Suprapubic skin (tissue), 4 donors: Measurements from ENCODE around the gene SLC66A2. TPM values are rescaled to one million over a fixed set of nuclear protein-coding genes. Genes with fewer than 3 reads are reported as not detected.

Experiments
- DNase-seq, 2 donors: peaks; one replicate each; pipeline ENCODE4 v3.0.0-alpha.2; 2019; ENCODE audit warnings: low spot score in 2 of 2
- H3K27ac ChIP-seq: fragments of 200-600 bp; sonication (generic); one replicate; pipeline ENCODE4 v1.5.1; 2019
- H3K27me3 ChIP-seq: fragments of 200-600 bp; sonication (generic); one replicate; pipeline ENCODE4 v1.5.1; 2019
- H3K36me3 ChIP-seq: fragments of 200-600 bp; sonication (generic); one replicate; pipeline ENCODE4 v1.5.1; 2019
- H3K4me1 ChIP-seq: fragments of 200-600 bp; sonication (generic); one replicate; pipeline ENCODE4 v1.5.1; 2019
- H3K4me3 ChIP-seq: fragments of 200-600 bp; sonication (generic); one replicate; pipeline ENCODE4 v1.5.1; 2019; ENCODE audit warnings: mild to moderate bottlenecking
- H3K9me3 ChIP-seq: fragments of 200-600 bp; sonication (generic); one replicate; pipeline ENCODE4 v1.5.1; 2019
- EP300 ChIP-seq: sonication (generic); formaldehyde crosslinking; IDR thresholded peaks from one replicate; pipeline ENCODE4 v1.6.1; 2017; ENCODE audit warnings: antibody characterized with exemption
- POLR2A ChIP-seq, 2 donors: fragments of 450-650 bp; IDR thresholded peaks; one replicate each; pipeline ENCODE4 v1.6.1; 2017; ENCODE audit warnings: antibody characterized with exemption in 2 of 2, mild to moderate bottlenecking in 2 of 2, moderate library complexity in 2 of 2
- POLR2AphosphoS5 ChIP-seq, 3 donors: sonication (generic); formaldehyde crosslinking; IDR thresholded peaks; one replicate each; pipeline ENCODE4 v1.6.1; 2017; ENCODE audit warnings: antibody characterized with exemption in 3 of 3
- WGBS: methylation state at CpG from one replicate; pipeline ENCODE4 v1.1.5; 2018; 5-methylcytosine and 5-hydroxymethylcytosine counted together
- total RNA-seq, 4 donors: library from RNA; depleted of rRNA; stranded (reverse); fragments of >200 nt; gene quantifications; one replicate each; pipeline ENCODE4 v1.1.0, GENCODE V29; 2016
- TF ChIP-seq, protein P1 (sequence below), 2 donors: fragments of 200-600 bp in 1 of 2; fragments of 450-650 bp in 1 of 2; sonication (generic) in 1 of 2; IDR thresholded peaks; one replicate each; pipeline ENCODE4 v1.5.1; 2016 to 2019; ENCODE audit warnings: antibody characterized with exemption in 2 of 2, mild to moderate bottlenecking in 1 of 2, moderate library complexity in 1 of 2

The SLC66A2 gene
- total RNA-seq, 4 donors from 2014 or later = 53.4 to 84.7 (median 79.3) TPM

DNA sequence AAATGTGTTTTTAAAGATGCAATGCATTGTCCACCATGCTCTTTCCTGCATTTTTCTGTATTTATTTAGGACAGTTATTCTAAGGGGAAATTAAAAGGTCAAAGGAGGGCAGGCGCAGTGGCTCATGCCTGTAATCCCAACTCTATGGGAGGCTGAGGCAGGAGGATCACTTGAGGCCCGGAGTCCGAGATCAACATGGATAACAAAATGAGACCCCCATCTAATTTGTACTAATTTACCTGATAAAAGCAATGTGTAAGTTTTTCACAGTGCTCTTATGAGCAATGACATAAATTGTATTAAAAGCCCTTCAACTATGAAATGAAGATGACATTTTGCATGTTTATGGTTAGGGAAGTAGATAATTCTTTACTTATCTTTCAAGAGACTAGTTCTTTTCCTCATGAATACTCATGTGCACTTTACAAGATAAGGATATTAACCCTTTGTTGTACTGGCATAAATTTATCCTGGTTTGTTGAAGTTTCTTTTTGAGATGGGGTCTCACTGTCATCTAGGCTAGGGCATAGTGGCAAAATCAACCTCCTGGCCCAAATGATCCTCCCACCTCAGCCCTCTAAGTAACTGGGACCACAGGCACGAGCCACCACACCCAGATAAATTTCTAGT lies 22.7 kb upstream of the SLC66A2 start:
- Histone ChIP-seq H3K27ac (no peak overlapping the region), H3K36me3 (peaks cover 42% of the 10 kb centered on the region), H3K9me3 (no peaks in the 10 kb centered on the region), H3K4me3 (no peak overlapping the region), H3K27me3 (no peaks in the 10 kb centered on the region), H3K4me1 (peaks cover 12% of the 10 kb centered on the region)
- 82% methylated on average over 4 of the region's 4 CpGs for WGBS
- TF ChIP-seq EP300 (no peak), POLR2A (IDR thresholded peaks at IDR 0.05) (no peak), POLR2AphosphoS5 (IDR thresholded peaks at IDR 0.05) (no peak)
- TF ChIP-seq, protein P1, sequence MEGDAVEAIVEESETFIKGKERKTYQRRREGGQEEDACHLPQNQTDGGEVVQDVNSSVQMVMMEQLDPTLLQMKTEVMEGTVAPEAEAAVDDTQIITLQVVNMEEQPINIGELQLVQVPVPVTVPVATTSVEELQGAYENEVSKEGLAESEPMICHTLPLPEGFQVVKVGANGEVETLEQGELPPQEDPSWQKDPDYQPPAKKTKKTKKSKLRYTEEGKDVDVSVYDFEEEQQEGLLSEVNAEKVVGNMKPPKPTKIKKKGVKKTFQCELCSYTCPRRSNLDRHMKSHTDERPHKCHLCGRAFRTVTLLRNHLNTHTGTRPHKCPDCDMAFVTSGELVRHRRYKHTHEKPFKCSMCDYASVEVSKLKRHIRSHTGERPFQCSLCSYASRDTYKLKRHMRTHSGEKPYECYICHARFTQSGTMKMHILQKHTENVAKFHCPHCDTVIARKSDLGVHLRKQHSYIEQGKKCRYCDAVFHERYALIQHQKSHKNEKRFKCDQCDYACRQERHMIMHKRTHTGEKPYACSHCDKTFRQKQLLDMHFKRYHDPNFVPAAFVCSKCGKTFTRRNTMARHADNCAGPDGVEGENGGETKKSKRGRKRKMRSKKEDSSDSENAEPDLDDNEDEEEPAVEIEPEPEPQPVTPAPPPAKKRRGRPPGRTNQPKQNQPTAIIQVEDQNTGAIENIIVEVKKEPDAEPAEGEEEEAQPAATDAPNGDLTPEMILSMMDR (IDR thresholded peaks at IDR 0.05) = no peak
- DNase-seq = no peak

DNA sequence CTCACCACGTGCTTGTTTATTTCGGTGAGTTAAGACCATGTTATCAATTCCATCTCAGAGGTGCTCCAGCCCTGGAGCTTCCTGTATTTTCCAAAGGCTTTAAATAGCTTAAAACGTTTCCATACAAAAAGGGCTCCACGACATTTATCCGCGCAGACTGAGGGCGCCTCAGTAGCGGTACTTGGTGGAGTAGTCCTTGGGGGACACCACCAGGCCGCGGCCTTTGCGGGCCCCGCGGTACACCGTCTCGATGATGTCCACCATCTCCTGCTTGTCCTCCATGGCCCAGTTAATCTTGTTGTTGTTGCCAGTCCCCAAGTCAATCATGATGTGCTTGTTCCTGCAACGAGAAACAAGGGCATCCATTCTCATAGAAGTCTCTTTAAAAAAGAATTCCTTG lies 22.1 kb upstream of the SLC66A2 start:
- Histone ChIP-seq H3K4me1 (peaks cover 12% of the 10 kb centered on the region), H3K27me3 (no peaks in the 10 kb centered on the region), H3K9me3 (no peaks in the 10 kb centered on the region), H3K4me3 (no peak overlapping the region), H3K27ac (no peak overlapping the region), H3K36me3 (peaks cover 43% of the 10 kb centered on the region)
- TF ChIP-seq POLR2AphosphoS5 (IDR thresholded peaks at IDR 0.05) (no peak), POLR2A (IDR thresholded peaks at IDR 0.05) (no peak), EP300 (no peak)
- TF ChIP-seq, protein P1 (IDR thresholded peaks at IDR 0.05) = no peak
- DNase-seq = no peak
- 90% methylated on average over 16 of the region's 16 CpGs for WGBS

DNA sequence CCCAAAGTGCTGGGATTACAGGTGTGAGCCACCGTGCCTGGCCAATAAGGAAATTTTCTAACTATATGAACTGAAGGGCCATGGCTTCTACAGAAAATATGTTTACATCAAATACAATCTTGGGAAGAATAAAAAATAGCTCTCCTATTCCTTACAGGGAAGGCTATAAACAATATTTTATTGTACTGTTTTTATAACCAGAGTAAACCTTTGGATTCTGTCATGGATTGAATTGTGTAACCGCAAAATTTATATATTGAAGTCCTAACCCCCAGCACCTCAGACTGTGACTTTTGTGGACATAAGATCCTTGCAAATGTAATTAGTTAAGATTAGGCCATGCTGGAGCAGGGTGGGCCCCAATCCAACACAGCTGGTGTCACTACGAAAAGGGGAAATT lies 21.3 kb upstream of the SLC66A2 start:
- no peak for DNase-seq
- H3K27ac ChIP-seq = no peak overlapping the region
- H3K36me3 ChIP-seq = peaks cover 50% of the 10 kb centered on the region
- WGBS = 88% methylated on average over 3 of the region's 3 CpGs
- peaks cover 12% of the 10 kb centered on the region for H3K4me1 ChIP-seq
- H3K9me3 ChIP-seq = no peaks in the 10 kb centered on the region
- H3K4me3 ChIP-seq = no peak overlapping the region
- no peaks in the 10 kb centered on the region for H3K27me3 ChIP-seq
- TF ChIP-seq, protein P1 (IDR thresholded peaks at IDR 0.05) = no peak
- TF ChIP-seq POLR2AphosphoS5 (IDR thresholded peaks at IDR 0.05) (no peak), EP300 (no peak), POLR2A (IDR thresholded peaks at IDR 0.05) (no peak)

DNA sequence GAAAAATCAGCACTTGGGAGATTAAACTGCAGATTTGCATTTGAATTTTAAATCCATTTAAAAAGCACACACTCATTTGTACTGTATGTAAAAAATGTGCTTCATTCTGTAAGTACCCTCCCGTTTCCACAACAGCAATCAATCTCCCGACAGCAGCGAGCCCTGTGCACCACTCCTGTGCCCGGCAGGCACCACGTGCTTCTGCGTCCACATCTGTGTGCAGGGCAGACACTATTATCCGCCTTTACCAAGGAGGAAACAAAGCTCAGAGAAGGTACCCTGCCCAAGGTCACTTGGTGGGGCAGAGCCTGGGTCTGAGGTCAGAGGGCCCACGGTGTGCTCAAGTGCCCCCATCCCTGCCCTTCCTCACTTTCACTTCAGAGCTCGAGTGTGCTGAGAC lies 20.5 kb upstream of the SLC66A2 start:
- H3K36me3 ChIP-seq = peaks cover 50% of the 10 kb centered on the region
- TF ChIP-seq, protein P1 (IDR thresholded peaks at IDR 0.05) = no peak
- WGBS = 91% methylated on average over 9 of the region's 9 CpGs

DNA sequence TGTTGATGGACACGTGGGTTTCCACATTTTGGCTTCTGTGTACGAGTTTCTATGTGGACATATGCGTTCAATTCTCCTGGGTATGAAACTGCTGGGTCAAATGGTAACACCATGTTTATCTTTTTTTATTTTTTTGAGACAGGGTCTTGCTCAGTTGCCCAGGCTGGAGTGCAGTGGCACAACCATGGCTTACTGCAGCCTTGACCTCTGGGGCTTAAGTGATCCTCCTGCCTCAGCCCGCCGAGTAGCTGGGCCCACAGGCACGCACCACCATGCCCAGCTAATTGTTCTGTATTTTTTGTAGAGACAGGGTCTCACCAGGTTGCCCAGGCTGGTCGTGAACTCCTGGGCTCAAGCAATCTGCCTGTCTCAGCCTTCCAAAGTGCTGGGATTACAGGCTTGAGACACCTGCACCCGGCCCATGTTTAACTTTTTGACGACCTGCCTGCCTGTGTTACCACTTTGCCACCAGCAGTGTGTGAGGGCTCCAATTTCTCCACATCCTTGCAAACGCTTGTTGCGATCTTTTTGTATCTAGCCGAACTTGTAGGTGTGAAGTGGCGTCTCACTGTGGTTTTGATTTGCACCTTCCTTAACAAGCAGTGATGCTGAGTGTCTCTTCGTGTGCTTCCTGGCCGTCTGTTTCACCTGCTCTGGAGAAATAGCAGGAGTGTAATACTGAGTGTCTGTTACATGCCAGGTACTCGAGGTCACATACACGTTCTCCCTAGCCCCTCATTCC lies 19.9 kb upstream of the SLC66A2 start:
- H3K4me1 ChIP-seq = peaks cover 8% of the 10 kb centered on the region
- H3K27ac ChIP-seq = no peak overlapping the region
- whole genome bisulfite sequencing = 93% methylated on average over 17 of the region's 17 CpGs
- no peaks in the 10 kb centered on the region for H3K9me3 ChIP-seq
- H3K4me3 ChIP-seq = no peak overlapping the region
- TF ChIP-seq EP300 (no peak), POLR2A (IDR thresholded peaks at IDR 0.05) (no peak), POLR2AphosphoS5 (IDR thresholded peaks at IDR 0.05) (no peak)
- TF ChIP-seq, protein P1 (IDR thresholded peaks at IDR 0.05) = no peak
- no peaks in the 10 kb centered on the region for H3K27me3 ChIP-seq
- DNase-seq = no peak
- H3K36me3 ChIP-seq = peaks cover 50% of the 10 kb centered on the region

More for the DNA sequence above, 20.5 kb upstream of the SLC66A2 start:
- DNase-seq = no peak
- Histone ChIP-seq H3K9me3 (no peaks in the 10 kb centered on the region), H3K4me3 (no peak overlapping the region), H3K4me1 (peaks cover 12% of the 10 kb centered on the region), H3K27ac (no peak overlapping the region), H3K27me3 (no peaks in the 10 kb centered on the region)
